IMR-90 (cell line): Measurements from ENCODE around the gene CSRNP3.

Source experiments
- BHLHE40 ChIP-seq: fragments of 150-350 bp; IDR thresholded peaks from 2 replicates; pipeline ENCODE4 v1.6.1; 2016; ENCODE audit warnings: mild to moderate bottlenecking, low read depth, low read length
- CEBPB ChIP-seq: IDR thresholded peaks from 2 replicates; pipeline ENCODE4 v1.6.1; 2012; ENCODE audit warnings: low read depth, low read length, improper control_type of control experiment
- CHD1 ChIP-seq: IDR thresholded peaks from 2 replicates; pipeline ENCODE4 v1.6.1; 2012; ENCODE audit warnings: low read depth, low read length, improper control_type of control experiment
- CTCF ChIP-seq: conservative IDR thresholded peaks from 2 replicates; pipeline ENCODE4 v1.5.1; 2012; ENCODE audit warnings: mild to moderate bottlenecking, low read depth, low read length, improper control_type of control experiment
- FOS ChIP-seq: fragments of 150-350 bp; IDR thresholded peaks from 2 replicates; pipeline ENCODE4 v1.6.1; 2016; ENCODE audit warnings: low read depth, low read length
- MAFK ChIP-seq: IDR thresholded peaks from 2 replicates; pipeline ENCODE4 v1.6.1; 2012; ENCODE audit warnings: low read depth, low read length, improper control_type of control experiment
- MAZ ChIP-seq: IDR thresholded peaks from 2 replicates; pipeline ENCODE4 v1.6.1; 2012; ENCODE audit warnings: low read depth, mild to moderate bottlenecking, low read length, improper control_type of control experiment, moderate library complexity, borderline replicate concordance
- MXI1 ChIP-seq: IDR thresholded peaks from 2 replicates; pipeline ENCODE4 v1.6.1; 2012; ENCODE audit warnings: low read depth, mild to moderate bottlenecking, low read length, moderate library complexity, borderline replicate concordance
- POLR2A ChIP-seq: IDR thresholded peaks from 2 replicates; pipeline ENCODE4 v1.6.1; 2012; ENCODE audit warnings: mild to moderate bottlenecking, low read depth, low read length
- RAD21 ChIP-seq: IDR thresholded peaks from 2 replicates; pipeline ENCODE4 v1.6.1; 2012; ENCODE audit warnings: low read length, improper control_type of control experiment
- RFX5 ChIP-seq: IDR thresholded peaks from 2 replicates; pipeline ENCODE4 v1.8.0; 2012; ENCODE audit warnings: low read depth, mild to moderate bottlenecking, low read length, moderate library complexity
- SMC3 ChIP-seq: fragments of 150-350 bp; IDR thresholded peaks from 2 replicates; pipeline ENCODE4 v1.6.1; 2016; ENCODE audit warnings: low read depth, mild to moderate bottlenecking, antibody characterized with exemption, low read length, moderate library complexity
- USF2 ChIP-seq: fragments of 150-350 bp; IDR thresholded peaks from 2 replicates; pipeline ENCODE4 v1.6.1; 2017; ENCODE audit warnings: mild to moderate bottlenecking, antibody characterized with exemption, low read length, low read depth

DNA sequence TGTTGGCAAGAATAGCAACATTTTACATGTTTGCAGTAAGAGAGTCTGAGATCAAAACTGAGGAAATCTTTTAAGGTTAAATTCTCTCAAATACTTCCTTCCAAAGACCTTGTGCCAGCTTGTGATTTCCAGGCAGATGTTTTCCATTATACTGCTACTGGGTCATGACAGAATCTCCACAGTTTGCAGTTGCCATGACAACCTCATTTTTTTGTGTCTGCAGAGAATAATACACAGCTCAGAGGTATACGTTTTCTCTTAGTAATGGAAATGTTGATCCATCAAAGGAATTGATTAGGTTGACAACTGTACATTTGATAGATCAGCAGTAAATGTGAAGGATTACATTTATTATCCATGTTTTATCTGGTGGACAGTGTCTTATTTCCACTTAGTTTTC is 29.1 kb upstream of the CSRNP3 start:
- no peak for TF ChIP-seq RAD21
- no peak for TF ChIP-seq CTCF
- no peak for TF ChIP-seq CHD1
- no peak for TF ChIP-seq CEBPB
- TF ChIP-seq POLR2A: no peak
- TF ChIP-seq RFX5: no peak
- no peak for TF ChIP-seq BHLHE40
- TF ChIP-seq USF2: no peak
- no peak for TF ChIP-seq MAFK
- no peak for TF ChIP-seq MAZ
- TF ChIP-seq SMC3: no peak
- no peak for TF ChIP-seq FOS
- no peak for TF ChIP-seq MXI1
